ENCODE measurements around the gene STAC2.

The STAC2 gene

GRCh38 chr17:39164675-39165143 lies 61.0 kb downstream of the STAC2 start:
- DNase-seq (peak; percentile 88), ATAC-seq (peak; percentile 97)

GRCh38 chr17:39161962-39162361 lies 63.8 kb downstream of the STAC2 start:
- DNase-seq (no peak), ATAC-seq (no peak)

Measured in stimulated activated naive CD8-positive, alpha-beta T cell treated with anti-CD3 and anti-CD28 coated beads, Interleukin-15, Interleukin-2, amounts not matched to agents 100 U/mL and 50 U/mL, for 24 hours (primary cell).